Endothelial cell of umbilical vein (primary cell): ENCODE data around the gene BGN.

Experiments
- EZH2 ChIP-seq: IDR thresholded peaks from 2 replicates; pipeline ENCODE4 v1.6.1; 2012; ENCODE audit warnings: borderline replicate concordance, low read depth, mild to moderate bottlenecking, moderate library complexity, low read length, inconsistent platforms; ENCODE audit not compliant: severe bottlenecking
- MYC ChIP-seq: IDR thresholded peaks from one replicate; pipeline ENCODE4 v1.6.1; 2011; ENCODE audit warnings: mild to moderate bottlenecking, low read depth, low read length
- POLR2A ChIP-seq: IDR thresholded peaks from 2 replicates; pipeline ENCODE4 v1.6.1; 2012; ENCODE audit warnings: low read depth, mild to moderate bottlenecking, control low read depth, low read length
- POLR2AphosphoS5 ChIP-seq: IDR thresholded peaks from 2 replicates; pipeline ENCODE4 v1.6.1; 2012; ENCODE audit warnings: low read depth, mild to moderate bottlenecking, control low read depth, low read length, moderate library complexity; ENCODE audit not compliant: insufficient read depth
- TF ChIP-seq, protein P1 (sequence below), 2 donors: IDR thresholded peaks; 1 replicate in 1 of 2; 2 replicates in 1 of 2; pipeline ENCODE4 v1.5.1; 2011; ENCODE audit warnings: low read length in 2 of 2, mild to moderate bottlenecking in 2 of 2, moderate library complexity in 2 of 2, control low read depth in 1 of 2, inconsistent platforms in 1 of 2, low read depth in 1 of 2; ENCODE audit not compliant: insufficient read depth in 1 of 2; ENCODE audit errors: extremely low read depth in 1 of 2
- TF ChIP-seq, protein P2 (sequence below): IDR thresholded peaks from 2 replicates; pipeline ENCODE4 v1.6.1; 2011; ENCODE audit not compliant: insufficient read depth, insufficient read length

DNA sequence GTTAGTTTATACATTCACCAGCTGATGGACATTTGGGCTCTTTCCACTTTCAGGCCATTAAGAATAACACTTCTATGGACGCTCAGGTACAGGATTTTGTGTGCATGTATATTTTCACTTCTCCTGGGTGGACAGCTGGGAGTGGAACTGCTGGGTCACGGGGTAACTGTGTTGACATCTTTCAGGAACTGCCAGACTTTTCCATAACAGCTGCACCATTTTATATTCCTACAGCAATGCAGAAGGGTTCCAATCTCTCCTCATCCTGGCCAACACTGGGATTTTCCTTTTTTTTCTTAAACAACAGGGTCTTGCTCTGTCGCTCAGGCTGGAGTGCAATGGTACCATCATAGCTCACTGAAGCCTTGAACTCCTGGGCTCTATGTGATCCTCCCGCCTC is 36.3 kb upstream of the BGN start:
- TF ChIP-seq POLR2A (no peak), MYC (no peak), POLR2AphosphoS5 (no peak), EZH2 (no peak)
- TF ChIP-seq, protein P1, sequence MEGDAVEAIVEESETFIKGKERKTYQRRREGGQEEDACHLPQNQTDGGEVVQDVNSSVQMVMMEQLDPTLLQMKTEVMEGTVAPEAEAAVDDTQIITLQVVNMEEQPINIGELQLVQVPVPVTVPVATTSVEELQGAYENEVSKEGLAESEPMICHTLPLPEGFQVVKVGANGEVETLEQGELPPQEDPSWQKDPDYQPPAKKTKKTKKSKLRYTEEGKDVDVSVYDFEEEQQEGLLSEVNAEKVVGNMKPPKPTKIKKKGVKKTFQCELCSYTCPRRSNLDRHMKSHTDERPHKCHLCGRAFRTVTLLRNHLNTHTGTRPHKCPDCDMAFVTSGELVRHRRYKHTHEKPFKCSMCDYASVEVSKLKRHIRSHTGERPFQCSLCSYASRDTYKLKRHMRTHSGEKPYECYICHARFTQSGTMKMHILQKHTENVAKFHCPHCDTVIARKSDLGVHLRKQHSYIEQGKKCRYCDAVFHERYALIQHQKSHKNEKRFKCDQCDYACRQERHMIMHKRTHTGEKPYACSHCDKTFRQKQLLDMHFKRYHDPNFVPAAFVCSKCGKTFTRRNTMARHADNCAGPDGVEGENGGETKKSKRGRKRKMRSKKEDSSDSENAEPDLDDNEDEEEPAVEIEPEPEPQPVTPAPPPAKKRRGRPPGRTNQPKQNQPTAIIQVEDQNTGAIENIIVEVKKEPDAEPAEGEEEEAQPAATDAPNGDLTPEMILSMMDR (IDR thresholded peaks at IDR 0.05; ENCODE audit: extremely low read depth in 1 of 2, insufficient read depth in 1 of 2, low read depth in 1 of 2, low read length in 2 of 2): no peak
- TF ChIP-seq, protein P2, sequence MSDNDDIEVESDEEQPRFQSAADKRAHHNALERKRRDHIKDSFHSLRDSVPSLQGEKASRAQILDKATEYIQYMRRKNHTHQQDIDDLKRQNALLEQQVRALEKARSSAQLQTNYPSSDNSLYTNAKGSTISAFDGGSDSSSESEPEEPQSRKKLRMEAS: no peak
